ENCODE measurements around the gene OR51E1.

OR51E1 gene

GRCh38 chr11:4680341-4680740 is 36.6 kb downstream of the OR51E1 start:
- ATAC-seq, result no peak
- no peak for TF ChIP-seq ZNF70 (CRISPR knock-in tag; IDR thresholded peaks at IDR 0.05)
- peak; percentile 26; the same call in 1 of the 2 replicates for TF ChIP-seq TCF4 (CRISPR knock-in tag; IDR thresholded peaks at IDR 0.05; ENCODE audit: borderline replicate concordance)

DNA sequence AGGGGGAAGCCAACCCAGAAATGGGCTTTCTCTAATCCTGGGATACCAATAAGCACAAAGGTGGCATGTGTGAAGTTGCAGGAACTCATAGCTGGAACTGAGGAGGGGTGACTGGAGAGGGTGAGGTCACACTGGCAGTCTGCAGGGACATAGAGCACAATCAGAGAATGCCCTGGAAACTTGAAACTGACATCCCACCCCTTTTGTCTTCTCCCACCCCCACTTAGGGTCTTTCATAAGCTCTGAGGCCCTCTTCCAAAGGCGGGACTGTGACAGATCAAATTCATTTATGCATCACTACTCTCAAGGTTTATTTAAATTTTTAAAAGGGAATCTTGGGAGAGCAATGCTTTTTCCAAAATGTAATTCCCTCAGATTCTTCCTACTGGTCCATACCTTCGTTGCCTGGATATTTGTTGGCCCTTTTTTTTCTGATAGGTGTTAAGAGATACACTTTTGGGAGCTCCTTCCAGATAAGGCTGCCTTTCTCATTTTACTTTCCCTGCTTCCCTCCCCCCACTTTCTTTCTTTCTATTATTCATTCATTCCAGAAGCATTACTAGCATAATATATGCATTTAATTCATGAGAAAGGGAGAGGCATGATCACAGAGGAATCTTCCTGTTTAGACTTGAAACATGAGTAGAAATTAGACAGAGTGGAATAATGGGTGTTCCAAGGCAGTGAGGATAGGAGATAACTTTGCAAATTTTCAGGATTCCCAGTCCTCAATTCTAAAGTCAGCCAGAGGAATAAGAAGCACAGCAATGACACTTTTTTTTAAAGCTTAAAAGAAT is 39.0 kb downstream of the OR51E1 start:
- TF ChIP-seq CSDC2 (CRISPR knock-in tag; IDR thresholded peaks at IDR 0.05), result no peak
- TF ChIP-seq ISL1 (CRISPR knock-in tag; IDR thresholded peaks at IDR 0.05), result no peak
- TF ChIP-seq ZNF8 (CRISPR knock-in tag; IDR thresholded peaks at IDR 0.05), result no peak
- TF ChIP-seq, protein P1, sequence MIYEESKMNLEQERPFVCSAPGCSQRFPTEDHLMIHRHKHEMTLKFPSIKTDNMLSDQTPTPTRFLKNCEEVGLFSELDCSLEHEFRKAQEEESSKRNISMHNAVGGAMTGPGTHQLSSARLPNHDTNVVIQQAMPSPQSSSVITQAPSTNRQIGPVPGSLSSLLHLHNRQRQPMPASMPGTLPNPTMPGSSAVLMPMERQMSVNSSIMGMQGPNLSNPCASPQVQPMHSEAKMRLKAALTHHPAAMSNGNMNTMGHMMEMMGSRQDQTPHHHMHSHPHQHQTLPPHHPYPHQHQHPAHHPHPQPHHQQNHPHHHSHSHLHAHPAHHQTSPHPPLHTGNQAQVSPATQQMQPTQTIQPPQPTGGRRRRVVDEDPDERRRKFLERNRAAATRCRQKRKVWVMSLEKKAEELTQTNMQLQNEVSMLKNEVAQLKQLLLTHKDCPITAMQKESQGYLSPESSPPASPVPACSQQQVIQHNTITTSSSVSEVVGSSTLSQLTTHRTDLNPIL (CRISPR knock-in tag; IDR thresholded peaks at IDR 0.05; ENCODE audit: low read depth), result no peak
- TF ChIP-seq SNAI2 (CRISPR knock-in tag; IDR thresholded peaks at IDR 0.05), result no peak
- TF ChIP-seq, protein P2, sequence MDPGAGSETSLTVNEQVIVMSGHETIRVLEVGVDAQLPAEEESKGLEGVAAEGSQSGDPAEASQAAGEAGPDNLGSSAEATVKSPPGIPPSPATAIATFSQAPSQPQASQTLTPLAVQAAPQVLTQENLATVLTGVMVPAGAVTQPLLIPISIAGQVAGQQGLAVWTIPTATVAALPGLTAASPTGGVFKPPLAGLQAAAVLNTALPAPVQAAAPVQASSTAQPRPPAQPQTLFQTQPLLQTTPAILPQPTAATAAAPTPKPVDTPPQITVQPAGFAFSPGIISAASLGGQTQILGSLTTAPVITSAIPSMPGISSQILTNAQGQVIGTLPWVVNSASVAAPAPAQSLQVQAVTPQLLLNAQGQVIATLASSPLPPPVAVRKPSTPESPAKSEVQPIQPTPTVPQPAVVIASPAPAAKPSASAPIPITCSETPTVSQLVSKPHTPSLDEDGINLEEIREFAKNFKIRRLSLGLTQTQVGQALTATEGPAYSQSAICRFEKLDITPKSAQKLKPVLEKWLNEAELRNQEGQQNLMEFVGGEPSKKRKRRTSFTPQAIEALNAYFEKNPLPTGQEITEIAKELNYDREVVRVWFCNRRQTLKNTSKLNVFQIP (CRISPR knock-in tag; IDR thresholded peaks at IDR 0.05; ENCODE audit: borderline replicate concordance, low read depth), result no peak
- no peak for TF ChIP-seq BACH2 (CRISPR knock-in tag; IDR thresholded peaks at IDR 0.05; ENCODE audit: borderline replicate concordance)
- TF ChIP-seq TCF4 (CRISPR knock-in tag; IDR thresholded peaks at IDR 0.05; ENCODE audit: borderline replicate concordance), result no peak
- TF ChIP-seq GLIS3 (CRISPR knock-in tag; IDR thresholded peaks at IDR 0.05), result no peak
- no peak for TF ChIP-seq ZFP3 (CRISPR knock-in tag; IDR thresholded peaks at IDR 0.05)
- no peak for TF ChIP-seq ZNF565 (CRISPR knock-in tag; conservative IDR thresholded peaks at IDR 0.05; ENCODE audit: low read depth)
- TF ChIP-seq TOX (CRISPR knock-in tag; IDR thresholded peaks at IDR 0.05; ENCODE audit: borderline replicate concordance), result no peak
- no peak for TF ChIP-seq TSHZ2 (CRISPR knock-in tag; IDR thresholded peaks at IDR 0.05)
- TF ChIP-seq ARNTL (CRISPR knock-in tag; IDR thresholded peaks at IDR 0.05; ENCODE audit: borderline replicate concordance, low read depth), result no peak
- TF ChIP-seq ZFP30 (CRISPR knock-in tag; IDR thresholded peaks at IDR 0.05), result no peak
- TF ChIP-seq, protein P3, sequence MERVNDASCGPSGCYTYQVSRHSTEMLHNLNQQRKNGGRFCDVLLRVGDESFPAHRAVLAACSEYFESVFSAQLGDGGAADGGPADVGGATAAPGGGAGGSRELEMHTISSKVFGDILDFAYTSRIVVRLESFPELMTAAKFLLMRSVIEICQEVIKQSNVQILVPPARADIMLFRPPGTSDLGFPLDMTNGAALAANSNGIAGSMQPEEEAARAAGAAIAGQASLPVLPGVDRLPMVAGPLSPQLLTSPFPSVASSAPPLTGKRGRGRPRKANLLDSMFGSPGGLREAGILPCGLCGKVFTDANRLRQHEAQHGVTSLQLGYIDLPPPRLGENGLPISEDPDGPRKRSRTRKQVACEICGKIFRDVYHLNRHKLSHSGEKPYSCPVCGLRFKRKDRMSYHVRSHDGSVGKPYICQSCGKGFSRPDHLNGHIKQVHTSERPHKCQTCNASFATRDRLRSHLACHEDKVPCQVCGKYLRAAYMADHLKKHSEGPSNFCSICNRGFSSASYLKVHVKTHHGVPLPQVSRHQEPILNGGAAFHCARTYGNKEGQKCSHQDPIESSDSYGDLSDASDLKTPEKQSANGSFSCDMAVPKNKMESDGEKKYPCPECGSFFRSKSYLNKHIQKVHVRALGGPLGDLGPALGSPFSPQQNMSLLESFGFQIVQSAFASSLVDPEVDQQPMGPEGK (CRISPR knock-in tag; IDR thresholded peaks at IDR 0.05; ENCODE audit: borderline replicate concordance), result no peak
- no peak for TF ChIP-seq PPARA (CRISPR knock-in tag; IDR thresholded peaks at IDR 0.05; ENCODE audit: borderline replicate concordance)
- no peak for ATAC-seq

DNA sequence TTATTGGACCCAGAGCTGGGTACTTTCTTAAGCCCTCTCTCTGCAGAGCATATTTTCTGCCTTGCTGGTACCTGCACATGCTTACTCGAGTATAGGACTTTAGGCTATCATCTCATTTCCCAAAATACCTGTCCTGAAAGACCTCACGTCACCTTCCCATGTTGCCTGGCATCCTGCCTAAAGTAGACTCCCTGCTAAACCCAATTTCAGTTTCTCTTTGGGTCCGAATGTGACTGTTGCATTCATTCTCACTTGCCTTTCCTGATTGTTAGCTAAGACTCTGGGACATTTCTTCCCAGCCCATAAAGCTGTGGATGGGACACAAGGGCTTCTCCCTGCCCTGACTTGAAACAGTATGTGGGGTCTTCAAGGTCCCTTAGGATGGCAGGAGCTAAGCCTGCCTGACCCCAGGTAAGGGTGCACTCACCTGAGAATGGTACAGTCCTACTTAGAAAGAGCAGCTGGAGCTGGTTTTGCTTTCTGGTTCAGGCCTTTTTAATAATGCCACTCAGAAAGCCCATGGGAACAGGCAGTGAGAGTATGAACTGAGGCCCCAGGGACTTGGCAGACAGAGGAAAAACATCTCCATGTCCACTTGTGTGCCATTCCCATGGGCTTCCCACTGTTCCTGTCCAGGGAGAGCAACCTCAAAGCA is 41.0 kb downstream of the OR51E1 start:
- no peak for ATAC-seq
- no peak for TF ChIP-seq GLIS3 (CRISPR knock-in tag; IDR thresholded peaks at IDR 0.05)
- TF ChIP-seq ARNTL (CRISPR knock-in tag; IDR thresholded peaks at IDR 0.05; ENCODE audit: borderline replicate concordance, low read depth), result no peak
- TF ChIP-seq ZFP30 (CRISPR knock-in tag; IDR thresholded peaks at IDR 0.05), result no peak
- no peak for TF ChIP-seq RARB (CRISPR knock-in tag; IDR thresholded peaks at IDR 0.05)
- TF ChIP-seq TSHZ2 (CRISPR knock-in tag; IDR thresholded peaks at IDR 0.05), result no peak
- no peak for TF ChIP-seq ZNF565 (CRISPR knock-in tag; conservative IDR thresholded peaks at IDR 0.05; ENCODE audit: low read depth)
- no peak for TF ChIP-seq ZNF8 (CRISPR knock-in tag; IDR thresholded peaks at IDR 0.05)
- TF ChIP-seq TCF4 (CRISPR knock-in tag; IDR thresholded peaks at IDR 0.05; ENCODE audit: borderline replicate concordance), result no peak
- TF ChIP-seq, protein P2 (CRISPR knock-in tag; IDR thresholded peaks at IDR 0.05; ENCODE audit: borderline replicate concordance, low read depth), result no peak
- no peak for TF ChIP-seq ZNF70 (CRISPR knock-in tag; IDR thresholded peaks at IDR 0.05)
- TF ChIP-seq ESRRG (CRISPR knock-in tag; IDR thresholded peaks at IDR 0.05), result no peak

Data from SK-N-SH treated with all-trans-retinoic acid at 6 μM for 48 hours (cell line).